ENCODE results near the gene RNF135.

Gene RNF135

GRCh38 chr17:30992551-30992950, 21.7 kb downstream of the RNF135 start:
- DNase-seq (ENCODE audit: low read depth, low spot score), result no peak
- in situ Hi-C loops (cut with HindIII; ENCODE audit: low sequenced_read_pairs), result no loop called here
- no peak overlapping the region for H3K4me3 ChIP-seq (ENCODE audit: low read depth, low read length)
- TF ChIP-seq CTCF (IDR thresholded peaks at IDR 0.05; ENCODE audit: low read depth, low read length), result no peak

GRCh38 chr17:30995347-30995746, 24.5 kb downstream of the RNF135 start:
- DNase-seq (ENCODE audit: low read depth, low spot score), result no peak
- H3K4me3 ChIP-seq (ENCODE audit: low read depth, low read length), result no peak overlapping the region
- in situ Hi-C loops (cut with HindIII; ENCODE audit: low sequenced_read_pairs), result no loop called here
- TF ChIP-seq CTCF (IDR thresholded peaks at IDR 0.05; ENCODE audit: low read depth, low read length), result no peak

- no peak for DNase-seq (ENCODE audit: low read depth, low spot score)
- H3K4me3 ChIP-seq (ENCODE audit: low read depth, low read length), result no peak overlapping the region
- no peak for TF ChIP-seq CTCF (IDR thresholded peaks at IDR 0.05; ENCODE audit: low read depth, low read length)
- in situ Hi-C loops (cut with HindIII; ENCODE audit: low sequenced_read_pairs), result no loop called here
Measured at GRCh38 chr17:30996486-30996885, 25.6 kb downstream of the RNF135 start.

GRCh38 chr17:30997270-30997669, 26.4 kb downstream of the RNF135 start:
- TF ChIP-seq CTCF (IDR thresholded peaks at IDR 0.05; ENCODE audit: low read depth, low read length), result no peak
- in situ Hi-C loops (cut with HindIII; ENCODE audit: low sequenced_read_pairs), result no loop called here
- H3K4me3 ChIP-seq (ENCODE audit: low read depth, low read length), result no peak overlapping the region
- no peak for DNase-seq (ENCODE audit: low read depth, low spot score)

- TF ChIP-seq CTCF (IDR thresholded peaks at IDR 0.05; ENCODE audit: low read depth, low read length), result no peak
- no peak for DNase-seq (ENCODE audit: low read depth, low spot score)
- H3K4me3 ChIP-seq (ENCODE audit: low read depth, low read length), result no peak overlapping the region
- in situ Hi-C loops (cut with HindIII; ENCODE audit: low sequenced_read_pairs), result no loop called here
Measured at GRCh38 chr17:30997842-30998241, 27.0 kb downstream of the RNF135 start.

GRCh38 chr17:31002047-31002446, 31.2 kb downstream of the RNF135 start:
- no peak for DNase-seq (ENCODE audit: low read depth, low spot score)
- TF ChIP-seq CTCF (IDR thresholded peaks at IDR 0.05; ENCODE audit: low read depth, low read length), result no peak
- in situ Hi-C loops (cut with HindIII; ENCODE audit: low sequenced_read_pairs), result no loop called here
- no peak overlapping the region for H3K4me3 ChIP-seq (ENCODE audit: low read depth, low read length)

All from astrocyte of the spinal cord (primary cell).